ENCODE results near the gene ENTPD6. TPM values are rescaled to one million over a fixed set of nuclear protein-coding genes. Genes with fewer than 3 reads are reported as not detected.
"Not testable (repeated sequence)": the region's sequence is repeated elsewhere in the genome, so short reads cannot be mapped to it uniquely, and the experiment has no call there.

ENTPD6 gene
- total RNA-seq, 1 donor from 2014 or later = 73.4 TPM

DNA sequence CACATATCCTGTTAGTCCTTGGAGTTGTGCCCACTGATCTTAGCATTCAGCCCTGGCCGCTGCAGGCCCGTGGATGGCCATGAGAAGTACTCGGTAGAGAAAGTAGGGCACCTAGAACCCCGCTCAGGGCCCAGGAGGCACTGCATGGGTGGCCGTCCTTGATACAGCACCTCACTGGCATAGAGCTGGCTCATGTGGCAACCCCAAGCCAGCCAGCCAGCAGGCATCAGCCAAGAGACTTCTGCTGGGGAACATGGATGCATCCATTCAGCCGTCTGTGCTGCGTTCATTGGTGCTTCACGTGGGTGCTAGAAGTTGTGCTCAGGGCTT is 62.9 kb downstream of the ENTPD6 start:
- H3K27me3 Mint-ChIP-seq (ENCODE audit: low read depth) = no peaks in the 10 kb centered on the region
- TF ChIP-seq, protein P1, sequence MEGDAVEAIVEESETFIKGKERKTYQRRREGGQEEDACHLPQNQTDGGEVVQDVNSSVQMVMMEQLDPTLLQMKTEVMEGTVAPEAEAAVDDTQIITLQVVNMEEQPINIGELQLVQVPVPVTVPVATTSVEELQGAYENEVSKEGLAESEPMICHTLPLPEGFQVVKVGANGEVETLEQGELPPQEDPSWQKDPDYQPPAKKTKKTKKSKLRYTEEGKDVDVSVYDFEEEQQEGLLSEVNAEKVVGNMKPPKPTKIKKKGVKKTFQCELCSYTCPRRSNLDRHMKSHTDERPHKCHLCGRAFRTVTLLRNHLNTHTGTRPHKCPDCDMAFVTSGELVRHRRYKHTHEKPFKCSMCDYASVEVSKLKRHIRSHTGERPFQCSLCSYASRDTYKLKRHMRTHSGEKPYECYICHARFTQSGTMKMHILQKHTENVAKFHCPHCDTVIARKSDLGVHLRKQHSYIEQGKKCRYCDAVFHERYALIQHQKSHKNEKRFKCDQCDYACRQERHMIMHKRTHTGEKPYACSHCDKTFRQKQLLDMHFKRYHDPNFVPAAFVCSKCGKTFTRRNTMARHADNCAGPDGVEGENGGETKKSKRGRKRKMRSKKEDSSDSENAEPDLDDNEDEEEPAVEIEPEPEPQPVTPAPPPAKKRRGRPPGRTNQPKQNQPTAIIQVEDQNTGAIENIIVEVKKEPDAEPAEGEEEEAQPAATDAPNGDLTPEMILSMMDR (conservative IDR thresholded peaks at IDR 0.05) = no peak
- H3K27ac Mint-ChIP-seq (ENCODE audit: unreplicated experiment) = no peak overlapping the region
- H3K9me3 Mint-ChIP-seq = peaks cover 11% of the 10 kb centered on the region
- no peak overlapping the region for H3K4me3 Mint-ChIP-seq
- H3K4me1 Mint-ChIP-seq = peaks cover 11% of the 10 kb centered on the region
- peaks cover 50% of the 10 kb centered on the region for H3K36me3 Mint-ChIP-seq (ENCODE audit: low read depth)
- DNase-seq (ENCODE audit: low read depth, low spot score) = no peak

DNA sequence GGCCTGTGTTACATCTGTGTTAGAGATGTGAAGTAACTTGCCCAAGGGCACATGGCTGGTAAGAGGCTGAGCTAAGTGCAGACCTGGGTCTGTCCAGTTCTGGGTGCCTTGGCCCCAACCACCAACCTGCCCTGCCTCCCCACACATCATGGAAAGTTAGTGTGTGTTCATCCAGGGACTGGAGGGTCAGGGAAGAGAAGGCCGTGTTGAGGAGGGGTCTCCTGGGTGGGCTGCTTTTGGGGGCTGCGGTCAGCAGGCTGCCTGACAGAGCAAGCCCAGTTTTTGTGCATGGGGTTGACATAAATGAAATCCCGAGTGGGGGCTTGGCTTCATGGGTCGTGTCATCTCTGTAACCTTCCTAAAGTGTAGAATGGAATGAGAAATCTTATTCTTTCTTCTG is 63.3 kb downstream of the ENTPD6 start:
- TF ChIP-seq, protein P1 (conservative IDR thresholded peaks at IDR 0.05) = no peak
- Mint-ChIP-seq H3K36me3 (ENCODE audit: low read depth) (peaks cover 52% of the 10 kb centered on the region), H3K4me1 (peaks cover 7% of the 10 kb centered on the region), H3K9me3 (peaks cover 11% of the 10 kb centered on the region), H3K27me3 (ENCODE audit: low read depth) (no peaks in the 10 kb centered on the region), H3K4me3 (no peak overlapping the region), H3K27ac (ENCODE audit: unreplicated experiment) (no peak overlapping the region)
- DNase-seq (ENCODE audit: low read depth, low spot score) = no peak

DNA sequence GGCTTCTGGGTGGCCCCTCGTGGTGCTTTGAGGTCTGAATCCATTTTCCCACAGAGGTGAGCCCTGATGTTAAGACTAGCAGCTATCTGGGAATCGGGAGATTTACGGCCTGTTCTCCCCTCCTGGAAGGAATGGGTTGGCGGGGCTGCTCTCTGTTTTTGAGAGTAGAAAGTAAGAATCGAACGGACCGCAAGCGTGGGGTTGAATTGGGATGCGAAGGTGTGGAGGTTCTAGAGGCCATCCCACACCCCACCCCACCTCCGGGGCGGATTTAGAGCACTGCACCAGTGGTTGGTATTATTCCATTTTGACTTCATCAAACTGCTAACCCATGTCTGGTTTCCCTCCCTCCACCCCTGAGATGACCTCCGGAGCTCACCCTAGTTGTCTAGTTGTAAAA is 63.8 kb downstream of the ENTPD6 start:
- TF ChIP-seq, protein P1 (conservative IDR thresholded peaks at IDR 0.05) = no peak
- H3K36me3 Mint-ChIP-seq (ENCODE audit: low read depth) = peaks cover 58% of the 10 kb centered on the region

DNA sequence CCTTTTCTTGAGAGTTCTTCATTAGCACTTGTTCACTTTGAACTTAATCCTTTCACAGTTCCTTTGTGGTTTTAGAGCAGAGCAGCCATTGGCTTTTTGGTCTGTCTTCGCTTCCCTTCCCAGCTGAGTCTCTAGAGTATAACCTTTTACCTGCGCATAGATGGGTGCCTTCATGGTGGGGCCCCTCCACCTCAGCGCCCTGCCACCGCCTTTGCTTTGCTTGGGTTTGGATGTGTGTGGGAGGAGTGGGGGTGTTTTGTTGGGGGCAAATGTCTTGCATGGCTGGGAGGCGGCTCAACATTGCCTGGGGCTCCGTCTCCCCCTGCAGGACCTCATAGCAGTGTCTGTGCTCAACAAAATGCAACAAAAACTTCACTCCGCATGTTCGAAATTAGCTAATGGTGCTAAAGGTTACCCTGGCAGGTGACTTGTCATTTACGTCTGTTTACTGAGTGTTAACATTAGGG is 64.3 kb downstream of the ENTPD6 start:
- no peak for DNase-seq (ENCODE audit: low read depth, low spot score)
- Mint-ChIP-seq H3K9me3 (peaks cover 11% of the 10 kb centered on the region), H3K27ac (ENCODE audit: unreplicated experiment) (no peak overlapping the region), H3K4me1 (peaks cover under 1% of the 10 kb centered on the region), H3K4me3 (no peak overlapping the region), H3K27me3 (ENCODE audit: low read depth) (no peaks in the 10 kb centered on the region), H3K36me3 (ENCODE audit: low read depth) (peaks cover 62% of the 10 kb centered on the region)
- TF ChIP-seq, protein P1 (conservative IDR thresholded peaks at IDR 0.05) = no peak

More for the DNA sequence above, 63.8 kb downstream of the ENTPD6 start:
- Mint-ChIP-seq H3K4me3 (no peak overlapping the region), H3K27ac (ENCODE audit: unreplicated experiment) (no peak overlapping the region), H3K4me1 (peaks cover 5% of the 10 kb centered on the region), H3K9me3 (peaks cover 11% of the 10 kb centered on the region), H3K27me3 (ENCODE audit: low read depth) (no peaks in the 10 kb centered on the region)
- DNase-seq (ENCODE audit: low read depth, low spot score) = no peak

DNA sequence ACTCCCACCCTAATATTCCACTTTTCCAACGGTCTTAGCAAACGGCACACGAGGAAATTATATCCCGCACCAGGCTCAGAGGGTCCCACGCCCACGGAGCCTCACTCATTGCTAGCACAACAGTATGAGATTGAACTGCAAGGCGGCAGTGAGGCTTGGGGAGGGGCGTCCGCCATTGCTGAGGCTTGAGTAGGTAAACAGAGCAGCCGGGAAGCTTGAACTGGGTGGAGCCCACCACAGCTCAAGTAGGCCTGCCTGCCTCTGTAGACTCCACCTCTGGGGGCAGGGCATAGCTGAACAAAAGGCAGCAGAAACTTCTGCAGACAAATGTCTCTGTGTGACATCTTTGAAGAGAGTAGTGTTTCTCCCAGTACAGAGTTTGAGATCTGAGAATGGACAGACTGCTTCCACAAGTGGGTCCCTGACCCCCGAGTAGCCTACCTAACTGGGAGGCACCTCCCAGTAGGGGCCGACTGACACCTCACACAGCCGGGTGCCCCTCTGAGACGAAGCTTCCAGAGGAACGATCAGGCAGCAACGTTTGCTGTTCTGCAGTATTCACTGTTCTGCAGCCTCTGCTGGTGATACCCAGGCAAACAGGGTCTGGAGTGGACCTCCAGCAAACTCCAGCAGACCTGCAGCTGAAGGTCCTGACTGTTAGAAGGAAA is 65.4 kb downstream of the ENTPD6 start:
- peaks cover 11% of the 10 kb centered on the region for H3K9me3 Mint-ChIP-seq
- peaks cover 66% of the 10 kb centered on the region for H3K36me3 Mint-ChIP-seq (ENCODE audit: low read depth)
- not testable (repeated sequence) for H3K4me1 Mint-ChIP-seq; DNase-seq (ENCODE audit: low read depth, low spot score); H3K4me3 Mint-ChIP-seq; H3K27ac Mint-ChIP-seq (ENCODE audit: unreplicated experiment); H3K27me3 Mint-ChIP-seq (ENCODE audit: low read depth)

DNA sequence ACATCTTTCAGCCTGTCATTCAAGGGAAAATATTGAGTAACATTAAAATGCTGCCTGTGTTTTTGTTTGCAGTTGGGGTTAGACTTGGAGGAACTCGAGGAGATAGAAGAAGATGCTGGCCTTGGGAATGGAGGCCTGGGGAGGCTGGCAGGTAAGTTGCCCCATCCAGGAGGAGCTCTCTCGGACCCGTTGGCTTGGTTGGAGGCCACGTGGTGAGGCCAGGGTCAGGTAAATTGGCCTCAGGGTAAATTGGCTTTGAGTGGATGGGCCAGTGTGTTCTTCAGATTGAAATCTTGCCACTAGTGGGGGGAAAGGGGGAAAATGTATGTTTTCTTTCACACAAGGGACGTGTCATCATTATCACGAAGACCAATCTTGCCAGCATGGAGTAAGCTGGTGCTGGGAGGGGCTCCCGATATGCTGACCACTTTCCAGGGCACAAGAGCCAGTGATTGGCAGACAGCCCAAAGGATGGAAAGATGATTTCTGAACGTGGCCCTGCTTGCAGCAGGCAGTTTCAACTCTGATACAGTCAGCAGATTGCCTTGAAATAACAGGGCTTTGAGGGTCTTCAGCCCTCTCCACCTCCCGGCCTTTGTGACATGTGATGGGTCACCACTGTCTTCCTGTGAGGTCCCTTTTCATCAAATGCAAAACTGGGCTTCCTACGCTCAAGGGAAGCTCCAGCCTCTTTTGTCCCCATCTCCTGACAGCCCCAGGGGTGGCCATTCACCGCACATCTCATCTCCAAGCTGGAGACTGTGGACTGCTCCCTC is 73.7 kb downstream of the ENTPD6 start:
- Mint-ChIP-seq H3K27me3 (ENCODE audit: low read depth) (no peaks in the 10 kb centered on the region), H3K27ac (ENCODE audit: unreplicated experiment) (no peak overlapping the region), H3K9me3 (no peaks in the 10 kb centered on the region), H3K4me3 (peak overlapping the region; percentile 42), H3K36me3 (ENCODE audit: low read depth) (peaks cover 31% of the 10 kb centered on the region), H3K4me1 (peaks cover 8% of the 10 kb centered on the region)
- DNase-seq (ENCODE audit: low read depth, low spot score) = no peak
- TF ChIP-seq, protein P1 (conservative IDR thresholded peaks at IDR 0.05) = no peak
